NT2/D1 (cell line): ENCODE measurements around the gene COPS2.

Experiments
- SUZ12 ChIP-seq: IDR thresholded peaks from 2 replicates; pipeline ENCODE4 v1.6.1; 2011; ENCODE audit not compliant: insufficient read length, insufficient read depth; ENCODE audit errors: extremely low read depth
- YY1 ChIP-seq: IDR thresholded peaks from 2 replicates; pipeline ENCODE4 v1.6.1; 2011; ENCODE audit not compliant: insufficient read length, insufficient read depth
- ZNF274 ChIP-seq: IDR thresholded peaks from 2 replicates; pipeline ENCODE4 v1.6.1; 2011; ENCODE audit warnings: mild to moderate bottlenecking, low read depth, low read length

GRCh38 chr15:49135911-49136310 is 19.5 kb downstream of the COPS2 start:
- TF ChIP-seq SUZ12 (no peak), YY1 (no peak), ZNF274 (no peak)
